ENCODE measurements around the gene PTMA. TPM values are rescaled to one million over a fixed set of nuclear protein-coding genes. Genes with fewer than 3 reads are reported as not detected.

The PTMA gene
- total RNA-seq, 1 experiment from 2014 or later, result 1,260 TPM

DNA sequence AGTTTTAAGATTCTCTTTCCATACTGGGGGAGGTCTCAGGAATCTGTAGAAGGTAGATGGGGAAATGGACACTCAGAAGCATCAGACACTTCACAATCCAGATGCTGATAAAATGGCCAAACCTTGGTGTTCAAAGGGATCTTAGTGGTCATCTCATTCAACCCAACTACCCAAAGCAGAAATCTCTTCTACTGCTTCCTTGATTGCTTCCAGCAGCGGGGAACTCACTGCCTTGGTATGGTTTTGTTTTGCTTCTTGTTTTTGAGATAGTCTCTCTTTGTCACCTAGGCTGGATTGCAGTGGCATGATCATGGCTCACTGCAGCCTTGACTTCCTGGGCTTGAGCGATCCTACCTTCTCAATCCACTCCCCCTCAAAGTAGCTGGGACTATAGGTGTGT, 39.3 kb upstream of the PTMA start:
- Histone ChIP-seq H3K27me3 (ENCODE audit: insufficient read depth, low read depth) (no peaks in the 10 kb centered on the region), H3K4me1 (replicated peaks; ENCODE audit: insufficient read depth) (peaks cover 58% of the 10 kb centered on the region), H3K27ac (no peak overlapping the region), H3K4me2 (no peak overlapping the region), H3K36me3 (ENCODE audit: low read depth) (no peaks in the 10 kb centered on the region), H3F3A (ENCODE audit: insufficient read depth, low read depth) (peaks cover 38% of the 10 kb centered on the region; the same call in 1 of the 2 replicates), H4K20me1 (ENCODE audit: insufficient read depth) (no peaks in the 10 kb centered on the region), H3K9me3 (ENCODE audit: insufficient read depth, low read depth) (no peaks in the 10 kb centered on the region), H3K79me2 (ENCODE audit: low read depth) (peaks cover 4% of the 10 kb centered on the region; the same call in 1 of the 2 replicates), H2AFZ (no peak overlapping the region), H3K9me2 (ENCODE audit: insufficient read depth) (no peaks in the 10 kb centered on the region), H3K4me3 (no peak overlapping the region)
- no peak for DNase-seq
- intact Hi-C loops (cut with micrococcal nuclease; ENCODE audit: unreplicated experiment), result no loop called here
- TF ChIP-seq CTCF (conservative IDR thresholded peaks at IDR 0.05), result no peak
- TF ChIP-seq EZH2 (IDR thresholded peaks at IDR 0.05; ENCODE audit: low read depth), result no peak
- no TSS peak for BruUV-seq (replicated peaks)
- ChIA-PET POLR2A (ENCODE audit: unreplicated experiment) (no interaction called here), CTCF (interaction anchor here (0.6 kb wide), 1 partner anchor 47 kb away, joined by 3 read pairs; no protein-coding TSS in a partner anchor)

DNA sequence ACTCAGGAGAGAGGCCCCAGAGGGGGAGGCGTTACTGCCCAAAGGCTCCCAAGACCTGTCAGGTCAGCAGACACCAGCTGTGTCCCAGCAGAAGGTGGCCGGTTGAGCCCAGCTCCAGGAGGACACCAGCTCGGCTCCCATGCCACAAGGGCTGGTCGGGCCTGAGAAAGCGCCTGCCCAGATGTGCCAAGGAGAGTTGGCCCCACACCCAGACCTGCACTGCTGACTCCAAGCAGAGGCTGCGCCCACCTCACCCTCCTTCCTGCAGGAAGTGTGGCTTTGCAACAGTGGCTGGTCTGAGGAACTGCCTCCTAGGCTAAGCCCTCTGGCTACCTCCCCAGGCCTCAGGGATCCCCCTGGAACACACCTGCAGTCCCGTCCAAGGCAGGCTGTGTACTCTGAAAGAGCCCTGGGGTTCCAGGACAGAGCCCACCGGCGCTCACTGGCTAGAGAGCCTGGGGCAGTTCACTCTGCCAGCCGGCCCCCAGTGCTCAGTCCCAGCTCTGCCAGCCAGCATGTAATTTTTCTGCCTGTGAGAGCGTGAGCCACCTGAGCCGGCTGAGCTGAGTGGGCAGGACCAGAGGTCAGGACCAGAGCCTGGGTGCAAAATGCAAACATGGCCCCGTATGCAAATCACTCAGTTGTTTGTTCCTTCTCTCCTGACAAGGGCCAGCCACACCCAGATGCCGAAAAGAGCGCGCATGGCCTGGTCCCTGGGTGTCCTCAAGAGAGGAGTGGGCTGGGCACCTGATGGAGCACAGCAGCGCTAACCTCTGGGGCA, 36.9 kb upstream of the PTMA start:
- no TSS peak for BruUV-seq (replicated peaks)
- DNase-seq, result peak in 1 of 2 experiments; percentile 57
- Histone ChIP-seq H3K4me2 (peak overlapping the region; percentile 24; the same call in 1 of the 2 replicates), H3F3A (ENCODE audit: insufficient read depth, low read depth) (peaks cover 44% of the 10 kb centered on the region; the same call in 1 of the 2 replicates), H3K27ac (no peak overlapping the region), H3K79me2 (ENCODE audit: low read depth) (peaks cover 4% of the 10 kb centered on the region; the same call in 1 of the 2 replicates), H3K4me3 (no peak overlapping the region), H3K36me3 (ENCODE audit: low read depth) (no peaks in the 10 kb centered on the region), H3K9me2 (ENCODE audit: insufficient read depth) (no peaks in the 10 kb centered on the region), H3K27me3 (ENCODE audit: insufficient read depth, low read depth) (no peaks in the 10 kb centered on the region), H4K20me1 (ENCODE audit: insufficient read depth) (no peaks in the 10 kb centered on the region), H3K4me1 (replicated peaks; ENCODE audit: insufficient read depth) (peaks cover 59% of the 10 kb centered on the region), H2AFZ (no peak overlapping the region), H3K9me3 (ENCODE audit: insufficient read depth, low read depth) (no peaks in the 10 kb centered on the region)
- ChIA-PET POLR2A (ENCODE audit: unreplicated experiment) (interaction anchor here (0.5 to 0.9 kb wide), 6 partner anchors 26 to 700 kb away, joined by 5 to 21 read pairs (median 11); no protein-coding TSS in a partner anchor), CTCF (interaction anchor here (0.9 to 1.8 kb wide), 2 partner anchors 27 to 58 kb away, joined by 3 to 4 read pairs; no protein-coding TSS in a partner anchor)
- no peak for TF ChIP-seq CTCF (conservative IDR thresholded peaks at IDR 0.05)
- TF ChIP-seq EZH2 (IDR thresholded peaks at IDR 0.05; ENCODE audit: low read depth), result no peak
- intact Hi-C loops (cut with micrococcal nuclease; ENCODE audit: unreplicated experiment), result loop anchor here (2.0 kb wide), 1 partner anchor 29 kb away; no protein-coding TSS in a partner anchor

DNA sequence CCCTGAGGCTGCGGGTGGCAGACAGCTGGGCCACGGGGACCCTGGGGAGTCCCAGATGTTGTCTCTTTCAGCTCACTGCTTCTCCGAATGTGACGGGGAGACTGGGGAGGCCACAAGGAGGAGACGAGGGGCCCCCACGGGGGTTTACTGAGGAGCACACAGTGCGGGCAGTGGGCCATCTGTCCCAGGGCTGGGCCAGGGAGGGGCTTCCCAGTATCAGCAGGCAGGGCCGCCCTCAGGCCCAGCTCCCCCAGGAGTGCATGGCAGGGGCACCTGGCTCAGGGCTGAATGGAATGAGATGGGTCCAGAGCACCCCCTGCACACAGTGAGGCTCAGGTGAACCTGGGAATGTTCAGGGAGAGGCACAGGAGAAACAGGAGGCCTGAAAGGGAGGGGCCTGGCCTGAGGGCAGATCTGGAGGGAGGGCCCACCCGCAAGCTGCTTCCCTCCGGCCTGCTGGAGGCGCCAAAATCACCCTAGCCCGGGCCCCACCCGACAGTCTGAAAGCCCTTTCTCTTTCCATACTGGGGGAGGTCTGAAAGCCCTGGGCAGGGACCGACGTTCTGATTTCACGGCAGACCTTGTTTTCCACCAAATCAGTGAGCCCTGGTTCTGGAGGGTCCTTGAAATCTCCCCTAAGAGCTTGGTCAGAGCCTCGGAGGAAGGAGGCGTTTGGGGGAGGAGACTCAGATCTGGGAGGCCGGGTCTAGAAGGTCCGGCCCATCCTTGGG, 35.5 kb upstream of the PTMA start:
- Histone ChIP-seq H3F3A (ENCODE audit: insufficient read depth, low read depth) (peaks cover 41% of the 10 kb centered on the region; the same call in 1 of the 2 replicates), H3K9me3 (ENCODE audit: insufficient read depth, low read depth) (no peaks in the 10 kb centered on the region), H3K27ac (peak overlapping the region; percentile 52), H3K27me3 (ENCODE audit: insufficient read depth, low read depth) (no peaks in the 10 kb centered on the region), H3K79me2 (ENCODE audit: low read depth) (no peaks in the 10 kb centered on the region), H3K4me2 (peak overlapping the region; percentile 70), H3K4me3 (peak overlapping the region; percentile 62), H3K36me3 (ENCODE audit: low read depth) (no peaks in the 10 kb centered on the region), H2AFZ (peak overlapping the region; percentile 86), H4K20me1 (ENCODE audit: insufficient read depth) (no peaks in the 10 kb centered on the region), H3K4me1 (replicated peaks; ENCODE audit: insufficient read depth) (peaks cover 50% of the 10 kb centered on the region), H3K9me2 (ENCODE audit: insufficient read depth) (no peaks in the 10 kb centered on the region)
- POLR2A ChIA-PET (ENCODE audit: unreplicated experiment), result interaction anchor here (0.6 to 1.7 kb wide), 17 partner anchors 17 to 878 kb away, joined by 3 to 22 read pairs (median 5); partner anchors contain the start of genes EIF4E2, NCL, PTMA and TIGD1
- CTCF ChIA-PET, result interaction anchor here (0.5 to 1.8 kb wide), 9 partner anchors 29 to 156 kb away, joined by 3 to 15 read pairs (median 4); no protein-coding TSS in a partner anchor
- BruUV-seq (replicated peaks), result TSS peak; percentile 61
- peak; percentile 53 to 89 for DNase-seq
- intact Hi-C loops (cut with micrococcal nuclease; ENCODE audit: unreplicated experiment), result loop anchor here (1.0 to 2.0 kb wide), 2 partner anchors 10 to 30 kb away; no protein-coding TSS in a partner anchor
- TF ChIP-seq CTCF (conservative IDR thresholded peaks at IDR 0.05) (no peak; the same call in 1 of the 2 replicates), EZH2 (IDR thresholded peaks at IDR 0.05; ENCODE audit: low read depth) (no peak)
